GM23248 (cell line): Measurements from ENCODE around the gene ATXN3L. TPM values are rescaled to one million over a fixed set of nuclear protein-coding genes. Genes with fewer than 3 reads are reported as not detected.

Experiments
- DNase-seq: peaks from one replicate; pipeline ENCODE4 v3.0.0-alpha.2; 2015
- H2AFZ ChIP-seq: fragments of 200-600 bp; sonication (generic); 2 replicates; pipeline ENCODE4 v1.6.1; 2016; ENCODE audit warnings: antibody characterized with exemption
- H3F3A ChIP-seq: fragments of 200-600 bp; sonication (generic); 2 replicates; pipeline ENCODE4 v1.6.1; 2016; ENCODE audit warnings: mild to moderate bottlenecking, antibody characterized with exemption, mixed run types; ENCODE audit not compliant: insufficient read depth
- H3K27ac ChIP-seq: fragments of 200-600 bp; sonication (generic); 2 replicates; pipeline ENCODE4 v1.5.1; 2016; ENCODE audit warnings: mild to moderate bottlenecking
- H3K27me3 ChIP-seq: fragments of 200-600 bp; sonication (generic); replicated peaks from 2 replicates; pipeline ENCODE4 v1.6.1; 2016; ENCODE audit warnings: mild to moderate bottlenecking; ENCODE audit not compliant: insufficient read depth
- H3K36me3 ChIP-seq: fragments of 200-600 bp; sonication (generic); 2 replicates; pipeline ENCODE4 v1.6.1; 2016; ENCODE audit warnings: low read depth, mild to moderate bottlenecking
- H3K4me1 ChIP-seq: fragments of 200-600 bp; sonication (generic); 2 replicates; pipeline ENCODE4 v1.6.1; 2016; ENCODE audit warnings: mild to moderate bottlenecking; ENCODE audit not compliant: insufficient read depth
- H3K4me2 ChIP-seq: fragments of 200-600 bp; sonication (generic); one replicate; pipeline ENCODE4 v1.6.1; 2016; ENCODE audit warnings: mild to moderate bottlenecking; ENCODE audit not compliant: unreplicated experiment
- H3K4me3 ChIP-seq: fragments of 200-600 bp; sonication (generic); 2 replicates; pipeline ENCODE4 v1.5.1; 2016; ENCODE audit warnings: mild to moderate bottlenecking
- H3K79me2 ChIP-seq: fragments of 200-600 bp; sonication (generic); 2 replicates; pipeline ENCODE4 v1.6.1; 2016; ENCODE audit warnings: mild to moderate bottlenecking; ENCODE audit not compliant: insufficient read depth
- H3K9ac ChIP-seq: fragments of 200-600 bp; sonication (generic); 2 replicates; pipeline ENCODE4 v1.6.1; 2016; ENCODE audit warnings: mild to moderate bottlenecking
- H3K9me2 ChIP-seq: fragments of 200-600 bp; sonication (generic); 2 replicates; pipeline ENCODE4 v1.6.1; 2016; ENCODE audit warnings: mixed run types, mild to moderate bottlenecking, moderate library complexity; ENCODE audit not compliant: insufficient read depth
- H3K9me3 ChIP-seq: fragments of 200-600 bp; sonication (generic); one replicate; pipeline ENCODE4 v1.6.1; 2017; ENCODE audit warnings: low read depth
- H4K20me1 ChIP-seq: fragments of 200-600 bp; sonication (generic); 2 replicates; pipeline ENCODE4 v1.6.0; 2016; ENCODE audit not compliant: insufficient read depth
- EZH2 ChIP-seq: fragments of 200-600 bp; sonication (generic); IDR thresholded peaks from 2 replicates; pipeline ENCODE4 v1.6.1; 2018; ENCODE audit warnings: antibody characterized with exemption, mild to moderate bottlenecking; ENCODE audit not compliant: insufficient read depth, poor library complexity, severe bottlenecking
- EZH2phosphoT487 ChIP-seq: fragments of 200-600 bp; sonication (generic); IDR thresholded peaks from 2 replicates; pipeline ENCODE4 v1.6.1; 2018; ENCODE audit warnings: antibody characterized with exemption, moderate library complexity, mild to moderate bottlenecking, low read depth; ENCODE audit not compliant: insufficient read depth
- WGBS, 2 experiments: methylation state at CpG; one replicate each; pipeline ENCODE4 v1.1.6; 2015 to 2017; ENCODE audit warnings: low lambda C conversion rate in 2 of 2, low coverage in 1 of 2; ENCODE audit errors: missing lambda C conversion rate in 2 of 2; 5-methylcytosine and 5-hydroxymethylcytosine counted together
- in situ Hi-C: fragments of 300-500 bp; cut with MboI; formaldehyde crosslinking; loops from 2 replicates; pipeline ENCODE4 v1.15.0; 2020
- polyA plus RNA-seq: library from polyadenylated mRNA; unstranded; fragments of >200 nt; fragmentation: Nextera tagmentation; extraction: Ambion mirVana; gene quantifications from 2 replicates; pipeline ENCODE4 v1.2.1, GENCODE V29; 2016
- total RNA-seq: library from RNA; depleted of rRNA; stranded (reverse); fragments of >200 nt; shearing (Covaris generic); gene quantifications from 2 replicates; pipeline ENCODE4 v1.2.3, GENCODE V29; 2014

Gene ATXN3L
- total and polyA plus RNA-seq, 2 experiments from 2014 or later: not detected

- WGBS, 2 experiments: 62 to 84% methylated on average over 2 of the region's 2 CpGs
Observed at GRCh38 chrX:13346646-13347045, 26.8 kb upstream of the ATXN3L start.

GRCh38 chrX:13345438-13345837, 25.6 kb upstream of the ATXN3L start:
- H3K27me3 ChIP-seq: no peaks in the 10 kb centered on the region
- no peak for DNase-seq
- H3F3A ChIP-seq: no peaks in the 10 kb centered on the region
- H3K9ac ChIP-seq: no peak overlapping the region
- in situ Hi-C loops: no loop called here
- no peak overlapping the region for H3K27ac ChIP-seq
- 96 to 97% methylated on average over 2 of the region's 2 CpGs for WGBS, 2 experiments
- no peaks in the 10 kb centered on the region for H4K20me1 ChIP-seq
- no peak overlapping the region for H3K4me2 ChIP-seq
- no peaks in the 10 kb centered on the region for H3K36me3 ChIP-seq
- H3K79me2 ChIP-seq: no peaks in the 10 kb centered on the region
- no peaks in the 10 kb centered on the region for H3K9me2 ChIP-seq
- H3K4me1 ChIP-seq: peaks cover 4% of the 10 kb centered on the region; the same call in 1 of the 2 replicates
- H3K9me3 ChIP-seq: no peaks in the 10 kb centered on the region
- TF ChIP-seq EZH2phosphoT487 (no peak), EZH2 (no peak)
- no peak overlapping the region for H3K4me3 ChIP-seq
- no peak overlapping the region for H2AFZ ChIP-seq

More at GRCh38 chrX:13346646-13347045, 26.8 kb upstream of the ATXN3L start:
- H3K9ac ChIP-seq: no peak overlapping the region
- in situ Hi-C loops: no loop called here
- no peak overlapping the region for H3K27ac ChIP-seq
- no peak for DNase-seq
- H3K9me2 ChIP-seq: no peaks in the 10 kb centered on the region
- H3K36me3 ChIP-seq: no peaks in the 10 kb centered on the region
- no peaks in the 10 kb centered on the region for H3K27me3 ChIP-seq
- H4K20me1 ChIP-seq: no peaks in the 10 kb centered on the region
- no peaks in the 10 kb centered on the region for H3K9me3 ChIP-seq
- H3K4me3 ChIP-seq: no peak overlapping the region
- no peaks in the 10 kb centered on the region for H3F3A ChIP-seq
- H3K79me2 ChIP-seq: no peaks in the 10 kb centered on the region
- no peak overlapping the region for H2AFZ ChIP-seq
- TF ChIP-seq EZH2 (no peak), EZH2phosphoT487 (no peak)
- no peaks in the 10 kb centered on the region for H3K4me1 ChIP-seq
- H3K4me2 ChIP-seq: no peak overlapping the region

GRCh38 chrX:13345037-13345436, 25.2 kb upstream of the ATXN3L start:
- Histone ChIP-seq H3F3A (no peaks in the 10 kb centered on the region), H3K9me2 (no peaks in the 10 kb centered on the region), H3K27me3 (no peaks in the 10 kb centered on the region), H3K36me3 (no peaks in the 10 kb centered on the region), H3K4me1 (peaks cover 6% of the 10 kb centered on the region; the same call in 1 of the 2 replicates), H3K79me2 (no peaks in the 10 kb centered on the region), H3K9me3 (no peaks in the 10 kb centered on the region), H3K4me3 (no peak overlapping the region), H3K4me2 (no peak overlapping the region), H2AFZ (no peak overlapping the region), H3K9ac (no peak overlapping the region), H4K20me1 (no peaks in the 10 kb centered on the region), H3K27ac (no peak overlapping the region)
- in situ Hi-C loops: no loop called here
- DNase-seq: no peak
- TF ChIP-seq EZH2 (no peak), EZH2phosphoT487 (no peak)
- WGBS, 2 experiments: 77 to 93% methylated on average over 4 of the region's 4 CpGs

GRCh38 chrX:13341491-13342101, 21.7 kb upstream of the ATXN3L start:
- Histone ChIP-seq H2AFZ (no peak overlapping the region), H4K20me1 (no peaks in the 10 kb centered on the region), H3K9ac (no peak overlapping the region), H3K4me1 (peaks cover 6% of the 10 kb centered on the region; the same call in 1 of the 2 replicates), H3K27ac (no peak overlapping the region), H3K79me2 (no peaks in the 10 kb centered on the region), H3K36me3 (no peaks in the 10 kb centered on the region), H3K9me3 (no peaks in the 10 kb centered on the region), H3K9me2 (no peaks in the 10 kb centered on the region), H3K27me3 (no peaks in the 10 kb centered on the region), H3K4me2 (no peak overlapping the region), H3F3A (no peaks in the 10 kb centered on the region), H3K4me3 (no peak overlapping the region)
- in situ Hi-C loops: no loop called here
- DNase-seq: no peak
- WGBS, 2 experiments: 97 to 100% methylated on average over 3 of the region's 3 CpGs
- TF ChIP-seq EZH2phosphoT487 (no peak), EZH2 (no peak)
